Brain microvascular endothelial cell (primary cell): Measurements from ENCODE around the gene NKX6-1.

ENCODE experiments used
- DNase-seq: peaks from one replicate; pipeline ENCODE4 v3.0.0-alpha.2; 2020
- H3K27ac ChIP-seq: fragments of 250-450 bp; sonication (Bioruptor Pico); 2 replicates; pipeline ENCODE4 v1.5.1; 2020; ENCODE audit warnings: mild to moderate bottlenecking, moderate library complexity
- H3K27me3 ChIP-seq: fragments of 250-450 bp; sonication (Bioruptor Pico); replicated peaks from 2 replicates; pipeline ENCODE4 v1.5.1; 2020; ENCODE audit warnings: mild to moderate bottlenecking
- H3K36me3 ChIP-seq: fragments of 250-450 bp; sonication (Bioruptor Pico); replicated peaks from 2 replicates; pipeline ENCODE4 v1.5.1; 2020; ENCODE audit warnings: mild to moderate bottlenecking
- H3K4me3 ChIP-seq: 2 replicates; pipeline ENCODE4 v1.5.1; 2011; ENCODE audit warnings: low read depth, mild to moderate bottlenecking, control low read depth, low read length, moderate library complexity
- in situ Hi-C: cut with HindIII; loops from 2 replicates; pipeline ENCODE4 v1.10.0; 2017; ENCODE audit warnings: low sequenced_read_pairs, low pct_ligation_motif_present
- TF ChIP-seq, protein P1 (sequence below): IDR thresholded peaks from 2 replicates; pipeline ENCODE4 v1.5.1; 2011; ENCODE audit warnings: low read depth, mild to moderate bottlenecking, moderate library complexity, low read length, control low read depth, inconsistent platforms; ENCODE audit errors: missing control alignments

NKX6-1 gene

DNA sequence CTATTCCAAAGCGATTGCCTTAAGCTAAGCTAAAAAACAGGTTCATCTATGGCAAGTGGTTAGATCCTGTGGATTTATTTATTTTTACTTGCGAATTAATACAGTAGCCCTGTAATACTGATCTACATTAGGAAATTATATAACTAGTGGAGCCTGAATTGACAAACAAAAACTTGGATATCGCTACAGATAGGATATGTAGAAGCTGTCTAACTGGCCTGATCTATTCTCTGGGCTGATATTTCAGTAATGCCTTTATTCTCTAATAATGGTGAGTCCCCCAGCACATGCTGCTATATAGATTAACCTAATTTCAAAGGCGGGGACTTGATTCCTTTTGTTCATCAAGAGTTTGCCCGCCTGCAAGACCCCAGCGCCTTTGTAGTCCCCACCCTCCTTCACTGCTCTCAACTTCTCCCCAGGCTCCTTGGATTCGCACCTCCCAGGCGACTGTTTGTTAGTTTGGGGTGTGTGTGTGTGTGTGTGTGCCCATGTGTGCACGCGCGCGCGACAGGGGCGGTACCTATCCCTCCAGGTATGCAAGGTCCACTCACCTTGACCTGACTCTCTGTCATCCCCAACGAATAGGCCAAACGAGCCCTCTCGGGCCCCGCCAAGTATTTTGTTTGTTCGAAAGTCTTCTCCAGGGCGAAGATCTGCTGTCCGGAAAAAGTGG is 3.8 kb downstream of the NKX6-1 start:
- Histone ChIP-seq H3K4me3 (peak overlapping the region; percentile 17), H3K36me3 (no peaks in the 10 kb centered on the region), H3K27me3 (peaks cover 4% of the 10 kb centered on the region), H3K27ac (no peak overlapping the region)
- TF ChIP-seq, protein P1, sequence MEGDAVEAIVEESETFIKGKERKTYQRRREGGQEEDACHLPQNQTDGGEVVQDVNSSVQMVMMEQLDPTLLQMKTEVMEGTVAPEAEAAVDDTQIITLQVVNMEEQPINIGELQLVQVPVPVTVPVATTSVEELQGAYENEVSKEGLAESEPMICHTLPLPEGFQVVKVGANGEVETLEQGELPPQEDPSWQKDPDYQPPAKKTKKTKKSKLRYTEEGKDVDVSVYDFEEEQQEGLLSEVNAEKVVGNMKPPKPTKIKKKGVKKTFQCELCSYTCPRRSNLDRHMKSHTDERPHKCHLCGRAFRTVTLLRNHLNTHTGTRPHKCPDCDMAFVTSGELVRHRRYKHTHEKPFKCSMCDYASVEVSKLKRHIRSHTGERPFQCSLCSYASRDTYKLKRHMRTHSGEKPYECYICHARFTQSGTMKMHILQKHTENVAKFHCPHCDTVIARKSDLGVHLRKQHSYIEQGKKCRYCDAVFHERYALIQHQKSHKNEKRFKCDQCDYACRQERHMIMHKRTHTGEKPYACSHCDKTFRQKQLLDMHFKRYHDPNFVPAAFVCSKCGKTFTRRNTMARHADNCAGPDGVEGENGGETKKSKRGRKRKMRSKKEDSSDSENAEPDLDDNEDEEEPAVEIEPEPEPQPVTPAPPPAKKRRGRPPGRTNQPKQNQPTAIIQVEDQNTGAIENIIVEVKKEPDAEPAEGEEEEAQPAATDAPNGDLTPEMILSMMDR, result no peak
- DNase-seq, result no peak
- in situ Hi-C loops, result no loop called here

GRCh38 chr4:84494531-84494930 is 4.6 kb downstream of the NKX6-1 start:
- TF ChIP-seq, protein P1, result no peak
- no peaks in the 10 kb centered on the region for H3K36me3 ChIP-seq
- no peak overlapping the region for H3K27ac ChIP-seq
- no peak overlapping the region for H3K4me3 ChIP-seq
- no peak for DNase-seq
- H3K27me3 ChIP-seq, result no peaks in the 10 kb centered on the region
- in situ Hi-C loops, result no loop called here

DNA sequence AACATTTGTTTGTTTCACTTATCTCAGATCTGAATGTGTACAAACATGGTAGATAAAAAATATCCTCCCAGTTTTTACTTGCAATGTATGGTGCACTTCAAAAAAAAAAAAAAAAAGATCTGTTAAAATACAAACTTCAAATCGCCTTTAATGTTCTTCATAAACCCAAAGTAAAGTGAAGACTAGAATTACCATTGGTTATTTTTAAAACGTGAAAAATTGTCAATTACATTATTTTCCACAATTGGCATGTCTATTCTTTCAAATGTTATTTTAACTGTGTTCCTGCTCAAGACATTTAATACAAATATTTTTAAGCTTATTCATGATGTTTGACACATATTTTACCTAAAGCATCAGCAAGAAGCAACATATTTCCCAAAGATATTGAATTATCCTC is 5.0 kb downstream of the NKX6-1 start:
- TF ChIP-seq, protein P1, result no peak
- H3K36me3 ChIP-seq, result no peaks in the 10 kb centered on the region
- DNase-seq, result no peak
- H3K4me3 ChIP-seq, result no peak overlapping the region
- no peaks in the 10 kb centered on the region for H3K27me3 ChIP-seq
- in situ Hi-C loops, result no loop called here
- H3K27ac ChIP-seq, result no peak overlapping the region

- Histone ChIP-seq H3K27ac (no peak overlapping the region), H3K27me3 (no peaks in the 10 kb centered on the region), H3K36me3 (no peaks in the 10 kb centered on the region), H3K4me3 (peak overlapping the region; percentile 17)
- TF ChIP-seq, protein P1, result peak; percentile 56
- DNase-seq, result no peak
- in situ Hi-C loops, result no loop called here
Measured at GRCh38 chr4:84493092-84493850, 5.8 kb downstream of the NKX6-1 start.

GRCh38 chr4:84492737-84493091 is 6.4 kb downstream of the NKX6-1 start:
- DNase-seq, result no peak
- TF ChIP-seq, protein P1, result no peak
- in situ Hi-C loops, result no loop called here
- no peak overlapping the region for H3K4me3 ChIP-seq
- no peaks in the 10 kb centered on the region for H3K36me3 ChIP-seq
- H3K27me3 ChIP-seq, result no peaks in the 10 kb centered on the region
- H3K27ac ChIP-seq, result no peak overlapping the region
